Left cardiac atrium (tissue), 4 donors: Measurements from ENCODE around the gene PRKCQ. TPM values are rescaled to one million over a fixed set of nuclear protein-coding genes. Genes with fewer than 3 reads are reported as not detected.

Experiments
- ATAC-seq, 2 donors: fragments of 200-7000 bp; cut with Tn5 transposase; one replicate each; pipeline ENCODE4 v1.9.1; 2020; ENCODE audit warnings: mild to moderate bottlenecking in 2 of 2, moderate library complexity in 2 of 2
- DNase-seq: peaks from one replicate; pipeline ENCODE4 v3.0.0-alpha.2; 2020
- intact Hi-C, 2 donors: fragments of 100-400 bp; cut with DNase I; formaldehyde crosslinking; loops; one replicate each; pipeline versions ENCODE4 v1.14.1 to v1.15.1; 2022 to 2023
- long read RNA-seq: library from polyadenylated mRNA; unstranded; transcript quantifications from one replicate; pipeline ENCODE4 v2.0.0, GENCODE V29; 2021
- total RNA-seq, 2 donors: library from RNA; stranded (reverse); fragmentation: NEBNext Ultra II Directional; extraction: Animal tissue kit (Norgen Biotek cat#: 25700); gene quantifications; one replicate each; pipeline ENCODE4 v1.2.1, GENCODE V29; 2021
- donor health status: DM: no; HTN: yes; CAD: no.
- donor health status: DM: no; HTN: yes; CAD: no; lungs with severe emphysema.
- donor health status: DM: yes; HTN: yes; CAD: no.
- donor health status: Dilated cardiomyopathy.

Gene PRKCQ
- under 1 TPM; 0.34 to 0.62 TPM for total RNA-seq
- long read RNA-seq: 0 reads

GRCh38 chr10:6579904-6580278 lies at the start of gene PRKCQ:
PRKCQ (minus strand) TSS chr10:6580276; CDS start chr10:6515135, 65,141 bp downstream.
- DNase-seq (no peak), ATAC-seq (peak in 1 of 2 donors; percentile 51)
- intact Hi-C loops: no loop called here

DNA sequence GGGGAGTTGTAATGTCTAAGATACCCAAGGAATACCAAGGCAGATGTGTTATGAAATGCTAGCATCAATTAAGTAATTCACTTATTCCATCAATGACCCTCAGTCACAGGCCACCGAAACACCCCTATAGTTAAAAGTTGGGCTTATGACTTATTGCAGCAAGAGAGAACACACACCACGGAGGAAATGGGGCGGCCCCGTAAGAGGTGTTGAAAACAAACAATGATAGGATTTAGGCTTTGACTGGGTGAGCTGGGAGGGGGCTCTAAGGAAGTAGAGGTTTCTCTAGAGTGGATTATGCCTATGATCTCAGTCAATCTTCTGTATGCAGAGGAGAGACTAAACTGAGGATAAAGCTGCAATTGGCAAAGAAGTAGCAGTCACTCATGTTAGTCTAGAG lies 45.4 kb upstream of the PRKCQ start:
- ATAC-seq: no peak
- no peak for DNase-seq
- intact Hi-C loops: no loop called here

DNA sequence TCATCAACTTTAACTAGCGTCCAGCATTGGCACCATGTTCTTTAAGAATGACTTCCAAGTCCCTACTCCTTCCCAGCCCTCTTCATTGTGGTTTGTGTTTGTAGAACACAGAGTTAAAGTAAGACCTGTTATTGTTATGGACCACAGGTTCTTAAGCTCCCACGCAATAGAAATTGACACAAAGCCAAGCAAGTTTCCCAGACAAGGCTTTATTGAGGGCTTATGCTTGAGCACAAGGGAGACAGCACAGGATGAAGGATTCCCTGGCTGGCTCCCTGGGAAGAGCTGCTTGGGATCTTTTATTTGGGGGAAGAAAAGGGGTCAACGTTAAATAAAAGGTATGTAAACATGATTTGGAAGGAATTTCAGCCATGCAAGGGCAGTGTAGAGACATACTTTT lies 44.3 kb upstream of the PRKCQ start:
- DNase-seq: no peak
- ATAC-seq: no peak
- intact Hi-C loops: no loop called here

DNA sequence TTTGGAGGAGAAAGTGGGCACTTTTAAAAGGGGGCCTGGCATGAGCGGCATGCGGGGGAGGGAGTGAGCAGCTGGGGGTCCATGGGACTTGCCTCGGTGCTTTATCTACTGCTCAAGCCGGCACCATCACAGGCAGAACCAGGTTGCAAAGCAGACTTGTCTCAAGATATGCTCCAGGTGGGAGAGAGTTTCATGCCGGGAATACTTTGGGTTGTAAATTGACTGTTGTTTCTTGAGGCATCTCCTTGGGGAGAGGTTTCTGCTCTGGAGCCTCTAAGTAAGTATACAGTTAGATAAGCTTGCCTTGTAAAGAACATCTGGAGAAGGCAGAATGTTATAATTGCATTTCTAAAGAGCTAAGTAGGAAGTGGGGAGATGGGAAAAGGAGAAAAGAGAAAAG lies 42.8 kb upstream of the PRKCQ start:
- intact Hi-C loops: no loop called here
- ATAC-seq (no peak), DNase-seq (no peak)

- intact Hi-C loops: no loop called here
- DNase-seq (no peak), ATAC-seq (no peak)
These were observed 41.5 kb upstream of the PRKCQ start for GRCh38 chr10:6621536-6621935.

DNA sequence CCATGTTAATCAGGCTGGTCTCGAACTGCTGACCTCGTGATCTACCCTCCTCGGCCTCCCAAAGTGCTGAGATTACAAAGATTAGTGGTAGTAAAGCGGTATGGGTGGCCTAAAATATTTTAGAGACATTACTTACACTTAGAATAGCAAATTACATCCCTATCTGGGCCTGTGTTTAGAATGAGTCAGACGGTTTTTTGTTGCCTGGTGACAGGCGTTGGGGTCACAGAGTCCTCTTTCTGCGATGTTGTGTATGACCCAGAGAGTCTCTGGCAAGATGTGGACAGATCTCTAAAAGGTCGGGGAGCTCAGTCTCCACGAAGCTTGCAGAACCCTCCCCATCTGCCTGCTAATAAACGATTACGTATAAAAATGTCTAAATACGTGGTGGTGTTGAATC lies 39.6 kb upstream of the PRKCQ start:
- no peak for DNase-seq
- intact Hi-C loops: no loop called here
- ATAC-seq: no peak

DNA sequence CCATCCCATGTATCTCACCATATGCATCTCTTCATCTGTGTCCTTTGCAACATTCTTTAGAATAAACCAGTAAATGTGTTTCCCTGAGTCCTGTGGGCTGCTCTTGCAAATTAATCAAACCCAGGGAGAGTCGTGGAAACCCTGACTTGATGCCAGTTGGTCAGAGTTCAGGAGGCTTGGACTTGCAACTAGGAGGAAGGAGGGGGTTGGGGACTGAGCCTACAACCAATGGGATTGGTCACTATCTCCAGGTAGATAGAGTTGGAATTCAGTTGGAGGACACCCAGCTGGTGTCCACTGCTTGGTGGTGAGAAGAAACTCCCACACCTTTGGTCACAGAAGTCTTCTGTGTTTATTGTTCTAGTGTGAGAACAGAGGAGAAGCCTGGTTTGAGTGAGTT lies 38.3 kb upstream of the PRKCQ start:
- intact Hi-C loops: no loop called here
- no peak for DNase-seq
- no peak for ATAC-seq

GRCh38 chr10:6617309-6618076 lies 37.4 kb upstream of the PRKCQ start:
- ATAC-seq (no peak), DNase-seq (no peak)
- intact Hi-C loops: no loop called here

- intact Hi-C loops: no loop called here
- DNase-seq: no peak
- no peak for ATAC-seq
These were observed 35.9 kb upstream of the PRKCQ start for GRCh38 chr10:6615971-6616370.

DNA sequence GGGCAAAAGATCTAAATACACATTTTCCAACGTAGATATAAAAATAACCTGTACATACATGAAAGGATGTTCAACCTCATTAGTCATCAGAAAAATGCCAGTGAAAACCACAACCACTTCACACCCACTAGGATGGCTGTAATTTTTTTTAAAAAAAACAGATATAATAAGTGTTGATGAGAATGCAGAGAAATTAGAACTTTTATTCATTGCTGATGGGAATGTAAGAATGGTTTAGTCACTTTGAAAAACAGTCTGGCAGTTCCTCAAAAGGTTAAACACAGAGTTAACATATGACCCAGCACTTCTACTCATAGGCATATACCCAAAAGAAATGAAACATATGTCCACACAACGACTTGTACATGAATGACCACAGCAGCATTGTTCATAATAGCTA lies 32.3 kb upstream of the PRKCQ start:
- intact Hi-C loops: no loop called here
- DNase-seq (no peak), ATAC-seq (no peak)

GRCh38 chr10:6610647-6611046 lies 30.6 kb upstream of the PRKCQ start:
- intact Hi-C loops: no loop called here
- DNase-seq (no peak), ATAC-seq (no peak)

GRCh38 chr10:6609625-6610024 lies 29.5 kb upstream of the PRKCQ start:
- intact Hi-C loops: no loop called here
- no peak for ATAC-seq
- DNase-seq: no peak

DNA sequence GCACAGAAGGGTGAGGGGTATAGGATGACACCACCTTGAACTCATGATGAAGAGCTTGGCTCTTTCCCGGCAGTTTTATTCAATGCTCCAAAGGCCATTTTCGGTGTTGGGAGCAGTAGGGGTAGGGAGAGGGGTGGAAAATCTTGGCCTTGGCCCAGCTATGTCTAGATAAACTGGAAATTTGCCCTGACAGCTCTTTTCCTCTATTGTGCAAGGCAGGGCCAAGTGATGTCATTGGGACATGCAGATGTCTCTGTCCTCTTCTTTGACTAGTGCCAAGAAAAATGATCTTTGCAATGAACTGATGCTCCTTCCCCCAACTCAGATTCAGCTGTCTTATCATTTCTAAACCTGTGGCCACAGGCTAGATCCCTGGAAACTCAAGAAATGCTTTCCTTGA lies 27.7 kb upstream of the PRKCQ start:
- intact Hi-C loops: no loop called here
- ATAC-seq (peak in 1 of 2 donors; percentile 37), DNase-seq (peak; percentile 31)

DNA sequence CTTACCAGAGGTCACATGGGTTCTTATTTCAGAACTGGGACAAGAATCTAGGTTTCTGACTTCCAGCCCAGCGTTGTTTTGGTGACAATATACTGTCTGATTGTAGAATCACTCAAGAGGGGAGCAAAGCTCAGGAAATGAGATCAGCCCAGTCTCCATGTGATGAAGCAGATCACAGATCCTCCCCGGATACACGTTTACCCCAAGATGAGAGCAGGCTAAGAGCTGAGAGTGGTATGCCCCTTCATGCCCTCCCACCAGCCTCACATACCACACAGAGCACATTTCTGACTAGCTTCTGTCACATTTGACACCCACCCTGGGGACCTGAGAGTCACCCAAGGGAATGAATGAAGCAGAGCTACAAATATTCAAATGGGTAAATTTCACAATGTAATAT lies 27.1 kb upstream of the PRKCQ start:
- no peak for ATAC-seq
- intact Hi-C loops: no loop called here
- DNase-seq: no peak

DNA sequence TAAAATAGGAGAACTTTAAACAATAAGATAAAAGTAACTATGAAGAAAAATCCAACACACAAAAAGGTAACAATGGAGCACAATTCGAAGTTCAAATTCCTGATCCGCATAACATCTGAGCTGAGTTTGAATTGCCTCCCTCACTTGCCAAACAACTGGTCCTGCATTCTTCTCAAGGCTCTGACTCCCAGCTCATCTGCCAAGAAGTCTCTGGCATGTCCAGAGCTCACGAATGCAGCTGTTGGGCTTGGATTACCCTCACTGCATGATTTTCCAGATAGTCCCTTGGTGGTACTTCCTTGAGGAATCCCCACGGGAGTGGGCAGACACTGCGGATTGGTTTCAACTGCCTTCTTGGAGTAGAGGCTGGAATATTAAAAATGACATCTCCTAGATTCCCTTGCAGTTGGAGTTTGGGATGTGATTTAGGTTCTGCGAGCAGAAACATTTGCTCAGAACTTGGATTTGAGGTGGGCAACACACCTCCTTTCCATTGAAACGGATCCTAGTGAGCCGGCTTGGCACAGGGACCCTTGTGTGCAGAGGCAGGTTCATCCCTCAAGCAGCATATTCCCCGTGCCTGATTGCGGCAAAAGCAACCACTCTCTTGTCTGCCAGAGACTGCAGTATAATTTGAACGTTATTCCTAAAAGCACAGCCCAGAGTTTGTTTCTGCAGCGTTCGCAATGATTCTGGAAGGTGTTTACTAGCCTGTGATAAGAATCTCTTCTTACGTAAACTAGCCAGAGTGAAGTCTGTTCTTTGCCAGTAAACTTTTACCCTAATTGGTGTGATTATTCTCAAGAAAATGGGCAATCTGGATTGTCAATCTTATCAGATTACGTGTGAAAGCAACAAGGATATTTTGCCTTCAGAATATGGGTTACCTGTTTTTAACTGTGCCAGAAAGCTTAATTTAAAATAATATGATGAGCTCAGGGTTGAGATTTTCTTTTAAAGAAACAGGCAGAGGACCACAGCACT lies 23.4 kb upstream of the PRKCQ start:
- intact Hi-C loops: no loop called here
- DNase-seq: no peak
- no peak for ATAC-seq

GRCh38 chr10:6602700-6603084 lies 22.6 kb upstream of the PRKCQ start:
- no peak for ATAC-seq
- no peak for DNase-seq
- intact Hi-C loops: no loop called here

GRCh38 chr10:6602026-6602699 lies 22.1 kb upstream of the PRKCQ start:
- no peak for ATAC-seq
- intact Hi-C loops: no loop called here
- no peak for DNase-seq

- intact Hi-C loops: no loop called here
- DNase-seq (no peak), ATAC-seq (no peak)
These were observed 21.2 kb upstream of the PRKCQ start for GRCh38 chr10:6601246-6601805.

DNA sequence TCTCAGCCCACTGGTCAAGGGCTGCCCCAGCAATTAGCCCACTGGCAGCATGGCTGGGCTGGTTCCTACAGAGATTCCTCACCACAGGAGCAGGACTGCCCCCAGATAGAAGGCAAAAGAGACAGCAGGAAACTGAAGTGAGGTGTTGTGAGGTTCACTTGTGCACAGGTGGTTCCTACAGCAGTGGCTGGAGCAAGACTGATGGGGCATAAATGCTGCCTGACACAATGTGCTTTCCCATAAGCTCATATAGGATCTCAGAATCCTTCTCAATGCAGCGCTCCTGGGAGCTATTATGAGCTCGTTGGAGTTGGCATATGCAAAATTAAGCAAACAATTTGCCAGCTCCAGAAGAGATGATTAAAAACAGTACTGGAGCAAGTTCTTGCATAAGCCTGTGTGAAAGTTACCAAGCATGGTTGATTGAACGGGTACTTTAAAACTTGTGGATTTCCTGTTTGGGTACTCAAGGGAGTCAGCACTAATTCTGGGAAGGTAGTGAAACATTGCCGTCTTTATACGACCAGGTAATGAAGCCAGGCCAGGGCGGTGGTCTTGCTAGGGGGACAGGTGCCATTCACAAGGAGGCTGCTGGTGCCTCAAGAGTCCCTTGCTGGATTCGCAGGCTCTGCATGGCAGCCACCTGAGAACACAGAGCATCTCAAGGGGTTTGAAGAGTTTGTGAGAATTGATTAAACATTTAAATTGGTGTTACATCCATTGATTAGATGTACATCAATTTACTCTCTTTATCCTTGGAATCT lies 20.3 kb upstream of the PRKCQ start:
- ATAC-seq (no peak), DNase-seq (no peak)
- intact Hi-C loops: no loop called here
